Sigmoid colon (tissue), 7 donors: ENCODE results near the gene BCR. TPM values are rescaled to one million over a fixed set of nuclear protein-coding genes. Genes with fewer than 3 reads are reported as not detected.

Experiments used
- DNase-seq: peaks from one replicate; pipeline ENCODE4 v3.0.0-alpha.2; 2019
- H3K27ac ChIP-seq, 4 donors: fragments of 200-600 bp; sonication (generic); one replicate each; pipeline ENCODE4 v1.5.1; 2016 to 2019; ENCODE audit warnings: mild to moderate bottlenecking in 1 of 4
- H3K27me3 ChIP-seq, 3 donors: fragments of 200-600 bp; sonication (generic); one replicate each; pipeline ENCODE4 v1.5.1; 2019; ENCODE audit warnings: mild to moderate bottlenecking in 1 of 3
- H3K36me3 ChIP-seq, 4 donors: fragments of 200-600 bp; sonication (generic); one replicate each; pipeline ENCODE4 v1.5.1; 2016 to 2019
- H3K4me1 ChIP-seq, 4 donors: fragments of 200-600 bp; sonication (generic); one replicate each; pipeline ENCODE4 v1.5.1; 2017 to 2019
- H3K4me3 ChIP-seq, 4 donors: fragments of 200-600 bp; sonication (generic); one replicate each; pipeline ENCODE4 v1.5.1; 2017 to 2019; ENCODE audit warnings: mild to moderate bottlenecking in 2 of 4, moderate library complexity in 1 of 4
- H3K9me3 ChIP-seq, 4 donors: fragments of 200-600 bp in 3 of 4; sonication (generic) in 3 of 4; one replicate each; pipeline versions ENCODE4 v1.5.1 to v1.6.1; 2013 to 2019
- EP300 ChIP-seq, 4 donors: sonication (generic); formaldehyde crosslinking; IDR thresholded peaks; one replicate each; pipeline ENCODE4 v1.6.1; 2017; ENCODE audit warnings: antibody characterized with exemption in 4 of 4
- POLR2A ChIP-seq, 2 donors: fragments of 450-650 bp; IDR thresholded peaks; one replicate each; pipeline ENCODE4 v1.6.1; 2016; ENCODE audit warnings: antibody characterized with exemption in 2 of 2, mild to moderate bottlenecking in 2 of 2, moderate library complexity in 2 of 2
- POLR2AphosphoS5 ChIP-seq, 4 donors: sonication (generic); formaldehyde crosslinking; IDR thresholded peaks; one replicate each; pipeline ENCODE4 v1.6.1; 2017; ENCODE audit warnings: antibody characterized with exemption in 4 of 4
- WGBS, 2 donors: extraction: QIAGEN DNeasy Blood & Tissue Kit; methylation state at CpG; one replicate each; pipeline ENCODE4 v1.1.7; 2013; 5-methylcytosine and 5-hydroxymethylcytosine counted together
- intact Hi-C: fragments of 100-400 bp; cut with DNase I; formaldehyde crosslinking; loops from one replicate; pipeline ENCODE4 v1.15.1; 2023
- polyA plus RNA-seq, 3 donors: library from polyadenylated mRNA; stranded (reverse); fragments of 200-250 nt; gene quantifications; one replicate each; pipeline ENCODE4 v1.2.3, GENCODE V29; 2013
- total RNA-seq, 4 donors: library from RNA; depleted of rRNA; stranded (reverse); fragments of >200 nt; gene quantifications; one replicate each; pipeline ENCODE4 v1.1.0, GENCODE V29; 2016
- TF ChIP-seq, protein P1 (sequence below), 4 experiments: fragments of 450-650 bp in 3 of 4; fragments of 200-600 bp in 1 of 4; IDR thresholded peaks; one replicate each; pipeline ENCODE4 v1.5.1; 2016 to 2019; ENCODE audit warnings: antibody characterized with exemption in 4 of 4, mild to moderate bottlenecking in 3 of 4, moderate library complexity in 2 of 4
- donor health status: healthy with polysubstance abuse.
- donor health status: Bipolar disorder and iron deficiency.
- donor health status: healthy.

Gene BCR
- total and polyA plus RNA-seq, 7 donors = 10.8 to 39.9 (median 17.5) TPM

GRCh38 chr22:23155831-23156230 lies 24.5 kb upstream of the BCR start:
- 91 to 95% methylated on average over 9 of the region's 9 CpGs for WGBS, 2 donors
- intact Hi-C loops = no loop called here
- no peak for DNase-seq
- H3K27ac ChIP-seq = no peak overlapping the region
- H3K27me3 ChIP-seq = no peaks in the 10 kb centered on the region
- H3K4me3 ChIP-seq = no peak overlapping the region
- TF ChIP-seq, protein P1, sequence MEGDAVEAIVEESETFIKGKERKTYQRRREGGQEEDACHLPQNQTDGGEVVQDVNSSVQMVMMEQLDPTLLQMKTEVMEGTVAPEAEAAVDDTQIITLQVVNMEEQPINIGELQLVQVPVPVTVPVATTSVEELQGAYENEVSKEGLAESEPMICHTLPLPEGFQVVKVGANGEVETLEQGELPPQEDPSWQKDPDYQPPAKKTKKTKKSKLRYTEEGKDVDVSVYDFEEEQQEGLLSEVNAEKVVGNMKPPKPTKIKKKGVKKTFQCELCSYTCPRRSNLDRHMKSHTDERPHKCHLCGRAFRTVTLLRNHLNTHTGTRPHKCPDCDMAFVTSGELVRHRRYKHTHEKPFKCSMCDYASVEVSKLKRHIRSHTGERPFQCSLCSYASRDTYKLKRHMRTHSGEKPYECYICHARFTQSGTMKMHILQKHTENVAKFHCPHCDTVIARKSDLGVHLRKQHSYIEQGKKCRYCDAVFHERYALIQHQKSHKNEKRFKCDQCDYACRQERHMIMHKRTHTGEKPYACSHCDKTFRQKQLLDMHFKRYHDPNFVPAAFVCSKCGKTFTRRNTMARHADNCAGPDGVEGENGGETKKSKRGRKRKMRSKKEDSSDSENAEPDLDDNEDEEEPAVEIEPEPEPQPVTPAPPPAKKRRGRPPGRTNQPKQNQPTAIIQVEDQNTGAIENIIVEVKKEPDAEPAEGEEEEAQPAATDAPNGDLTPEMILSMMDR (IDR thresholded peaks at IDR 0.05) = no peak
- TF ChIP-seq EP300 (IDR thresholded peaks at IDR 0.05) = no peak
- TF ChIP-seq POLR2A (IDR thresholded peaks at IDR 0.05) = no peak
- TF ChIP-seq POLR2AphosphoS5 (IDR thresholded peaks at IDR 0.05) = no peak
- peaks cover 0 to 50% (median 3%) of the 10 kb centered on the region in 4 donors for H3K36me3 ChIP-seq
- no peaks in the 10 kb centered on the region for H3K4me1 ChIP-seq
- H3K9me3 ChIP-seq = no peaks in the 10 kb centered on the region

DNA sequence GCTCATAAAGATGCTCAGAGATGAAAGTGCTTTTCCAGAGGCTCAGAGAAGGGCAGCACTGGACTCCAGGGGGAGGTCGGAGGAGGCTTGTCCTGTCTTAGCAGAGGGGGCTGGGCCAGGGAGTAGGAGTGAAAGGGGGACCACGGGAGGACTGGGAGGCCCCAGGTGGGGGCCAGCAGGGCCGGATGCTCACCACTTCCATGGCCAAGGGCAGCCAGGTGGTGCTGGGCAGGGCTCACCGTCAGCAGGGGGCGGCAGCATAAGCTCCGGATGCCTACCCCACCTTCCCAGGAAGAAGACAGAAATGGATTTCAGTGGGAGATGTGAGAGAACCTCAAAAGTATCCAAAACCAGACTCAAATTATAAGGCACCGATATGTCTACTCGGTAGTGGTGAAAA lies 24.0 kb upstream of the BCR start:
- TF ChIP-seq, protein P1 (IDR thresholded peaks at IDR 0.05) = no peak
- TF ChIP-seq POLR2A (IDR thresholded peaks at IDR 0.05) (no peak), EP300 (IDR thresholded peaks at IDR 0.05) (no peak), POLR2AphosphoS5 (IDR thresholded peaks at IDR 0.05) (no peak)
- Histone ChIP-seq H3K9me3 (no peaks in the 10 kb centered on the region), H3K27me3 (no peaks in the 10 kb centered on the region), H3K4me1 (no peaks in the 10 kb centered on the region), H3K36me3 (peaks cover 0 to 50% (median 3%) of the 10 kb centered on the region in 4 donors), H3K4me3 (no peak overlapping the region), H3K27ac (no peak overlapping the region)
- intact Hi-C loops = no loop called here
- DNase-seq = no peak
- 51 to 62% methylated on average over 8 of the region's 8 CpGs for WGBS, 2 donors

DNA sequence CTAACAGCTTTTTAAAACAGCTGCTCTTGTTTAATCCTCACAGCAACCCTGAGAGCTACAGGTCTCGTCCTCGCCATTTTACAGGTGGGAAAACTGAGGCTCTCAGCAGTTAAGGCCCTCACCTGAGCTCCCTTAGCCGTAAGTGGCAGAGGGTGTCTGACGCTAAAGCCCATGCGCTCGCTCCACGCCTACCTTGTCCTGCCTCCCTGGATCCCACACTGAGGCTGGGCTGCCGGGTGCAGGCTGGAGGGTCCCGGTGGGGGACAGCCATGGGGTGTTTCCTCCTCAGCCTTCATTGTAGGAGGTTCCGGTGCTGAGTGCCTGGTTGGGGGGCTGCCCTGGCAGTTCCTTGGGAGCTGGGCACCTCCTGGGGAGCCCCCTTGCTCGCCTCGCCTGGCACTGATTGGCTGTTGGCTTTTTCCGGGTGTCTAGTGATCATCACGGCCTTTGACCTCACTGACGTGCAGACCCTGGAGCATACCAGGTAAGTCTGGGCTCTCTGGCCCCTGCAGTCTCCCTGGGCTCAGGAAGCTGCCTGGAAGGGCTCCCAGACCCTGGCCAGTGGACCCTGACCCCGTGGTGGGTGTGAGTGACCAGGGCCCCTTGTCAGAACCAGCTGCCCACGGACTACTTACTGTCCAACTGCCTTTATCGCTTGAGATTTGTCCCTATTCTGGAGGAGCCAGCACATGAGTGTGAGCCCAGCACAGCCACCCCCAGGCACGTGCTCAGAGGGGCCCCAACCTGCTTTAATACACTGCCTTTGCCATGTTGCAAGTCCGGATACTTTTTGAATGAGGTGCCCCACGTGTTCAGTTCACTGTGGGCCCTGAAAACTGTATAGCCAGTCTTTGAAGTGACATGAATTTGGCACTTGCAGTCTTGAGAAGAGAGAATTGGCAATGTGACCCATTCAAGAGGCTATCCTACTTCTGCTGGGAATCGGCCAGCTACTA lies 22.5 kb upstream of the BCR start:
- intact Hi-C loops = no loop called here
- peaks cover 0 to 42% (median 2%) of the 10 kb centered on the region in 4 donors for H3K36me3 ChIP-seq

DNA sequence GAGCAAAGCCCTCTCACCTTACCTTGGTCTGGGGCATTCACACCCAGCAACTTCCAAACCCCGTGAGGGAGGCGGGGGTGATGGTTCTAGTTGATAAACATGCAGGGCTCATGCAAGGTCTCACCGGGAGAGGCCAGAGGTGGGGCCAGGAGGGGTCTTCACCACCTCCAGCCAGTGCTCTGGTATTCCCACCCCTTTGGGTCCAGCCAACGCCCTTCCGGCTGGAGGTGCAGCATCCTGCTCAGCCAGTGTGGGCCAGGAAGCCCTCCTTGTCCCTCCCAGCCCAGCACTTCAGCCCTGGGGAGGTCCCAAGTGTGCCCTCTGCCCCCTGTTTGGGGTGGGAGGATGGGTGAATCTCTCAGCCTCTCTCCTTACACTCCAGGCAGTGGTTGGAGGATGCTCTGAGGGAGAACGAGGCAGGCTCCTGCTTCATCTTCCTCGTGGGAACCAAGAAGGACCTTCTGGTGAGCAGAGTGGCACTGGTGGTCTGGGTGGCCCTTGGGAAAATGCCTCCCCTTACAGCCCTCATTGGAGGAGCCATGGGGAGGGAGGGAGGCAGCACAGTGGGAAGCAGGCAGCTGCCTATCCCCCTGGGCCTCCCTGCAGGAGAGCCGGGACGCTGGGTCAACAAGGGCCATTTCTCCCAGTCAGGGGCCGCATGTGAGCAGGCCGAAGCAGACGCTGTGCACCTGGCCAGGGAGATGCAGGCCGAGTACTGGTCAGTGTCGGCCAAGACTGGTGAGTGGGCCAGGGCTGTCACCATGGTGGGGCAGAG lies 21.6 kb upstream of the BCR start:
- no peaks in the 10 kb centered on the region for H3K27me3 ChIP-seq
- WGBS, 2 donors = 89 to 92% methylated on average over 14 of the region's 14 CpGs
- no peak for DNase-seq
- TF ChIP-seq, protein P1 (IDR thresholded peaks at IDR 0.05) = no peak
- no peak for TF ChIP-seq POLR2A (IDR thresholded peaks at IDR 0.05)
- TF ChIP-seq POLR2AphosphoS5 (IDR thresholded peaks at IDR 0.05) = no peak
- TF ChIP-seq EP300 (IDR thresholded peaks at IDR 0.05) = no peak
- intact Hi-C loops = no loop called here
- no peak overlapping the region for H3K27ac ChIP-seq
- no peaks in the 10 kb centered on the region for H3K9me3 ChIP-seq
- H3K4me1 ChIP-seq = peaks cover 0 to 9% (median 4%) of the 10 kb centered on the region in 4 donors
- H3K4me3 ChIP-seq = no peak overlapping the region
- peaks cover 0 to 35% (median 0%) of the 10 kb centered on the region in 4 donors for H3K36me3 ChIP-seq

More for the DNA sequence above, 22.5 kb upstream of the BCR start:
- WGBS, 2 donors = 65 to 88% methylated on average over 22 of the region's 22 CpGs
- H3K27ac ChIP-seq = no peak overlapping the region
- no peak for TF ChIP-seq EP300 (IDR thresholded peaks at IDR 0.05)
- TF ChIP-seq, protein P1 (IDR thresholded peaks at IDR 0.05) = no peak
- no peak for TF ChIP-seq POLR2A (IDR thresholded peaks at IDR 0.05)
- no peak for TF ChIP-seq POLR2AphosphoS5 (IDR thresholded peaks at IDR 0.05)
- peaks cover 0 to under 1% (median 0%) of the 10 kb centered on the region in 4 donors for H3K4me1 ChIP-seq
- no peaks in the 10 kb centered on the region for H3K9me3 ChIP-seq
- H3K27me3 ChIP-seq = no peaks in the 10 kb centered on the region
- DNase-seq = no peak
- no peak overlapping the region for H3K4me3 ChIP-seq
